IMR-90 (cell line): Measurements from ENCODE around the gene GCN1. TPM values are rescaled to one million over a fixed set of nuclear protein-coding genes. Genes with fewer than 3 reads are reported as not detected.

ENCODE experiments used
- ATAC-seq: fragments of 200-7000 bp; cut with Tn5 transposase; 2 replicates; pipeline ENCODE4 v1.9.1; 2020; ENCODE audit warnings: low read depth, mild to moderate bottlenecking, moderate library complexity
- BruUV-seq: library from RNA; stranded (reverse); fragments of 400-500 nt; replicated peaks from 2 replicates; lab custom pipeline; 2021; lab: Mats Ljungman, UMichigan
- CTCF ChIA-PET: fragments of 300-600 bp; formaldehyde crosslinking; extraction: SDS; loops from one replicate; lab custom pipeline; 2021; ENCODE audit warnings: antibody characterized with exemption; lab: Yijun Ruan, JAX
- POLR2A ChIA-PET: fragments of 300-600 bp; sonication (Branson Sonifier 250); formaldehyde crosslinking; loops from one replicate; lab custom pipeline; 2022; ENCODE audit warnings: antibody characterized with exemption; ENCODE audit not compliant: unreplicated experiment; lab: Charles Lee
- DNase-seq: peaks from one replicate; pipeline ENCODE4 v3.0.0; 2013
- H2AFZ ChIP-seq: replicated peaks from 2 replicates; pipeline ENCODE3; 2013; ENCODE audit warnings: low read length, mild to moderate bottlenecking; ENCODE audit not compliant: poor library complexity
- H2AK5ac ChIP-seq: 2 replicates; pipeline ENCODE4 v1.6.1; 2013; ENCODE audit warnings: low read depth, low read length, inconsistent platforms
- H2AK9ac ChIP-seq: replicated peaks from 2 replicates; pipeline ENCODE3; 2013; ENCODE audit warnings: mild to moderate bottlenecking, low read depth, low read length, moderate library complexity; ENCODE audit not compliant: poor library complexity
- H2BK120ac ChIP-seq: 2 replicates; pipeline ENCODE4 v1.6.1; 2013; ENCODE audit warnings: low read depth, low read length, inconsistent platforms
- H2BK15ac ChIP-seq: 3 replicates; pipeline ENCODE4 v1.6.1; 2013; ENCODE audit warnings: low read depth, low read length, inconsistent platforms
- H2BK20ac ChIP-seq: 2 replicates; pipeline ENCODE4 v1.6.1; 2013; ENCODE audit warnings: low read depth, mild to moderate bottlenecking, inconsistent platforms, low read length, moderate library complexity
- H2BK5ac ChIP-seq: 2 replicates; pipeline ENCODE4 v1.6.1; 2013; ENCODE audit warnings: mild to moderate bottlenecking, low read depth, low read length, inconsistent platforms; ENCODE audit not compliant: poor library complexity, severe bottlenecking
- H3K14ac ChIP-seq: replicated peaks from 2 replicates; pipeline ENCODE4 v1.6.1; 2013; ENCODE audit warnings: low read depth, low read length, inconsistent platforms
- H3K18ac ChIP-seq: 2 replicates; pipeline ENCODE4 v1.6.1; 2013; ENCODE audit warnings: low read depth, low read length, control low read depth
- H3K23ac ChIP-seq: 2 replicates; pipeline ENCODE4 v1.6.1; 2013; ENCODE audit warnings: low read depth, low read length, inconsistent platforms
- H3K27ac ChIP-seq: 2 replicates; pipeline ENCODE4 v1.5.1; 2013; ENCODE audit warnings: mild to moderate bottlenecking, control low read depth, low read length; ENCODE audit not compliant: insufficient read depth
- H3K27me3 ChIP-seq: 2 replicates; pipeline ENCODE4 v1.6.1; 2013; ENCODE audit warnings: low read length; ENCODE audit not compliant: control insufficient read depth, insufficient read depth
- H3K36me3 ChIP-seq: 2 replicates; pipeline ENCODE4 v1.6.1; 2013; ENCODE audit warnings: low read length, mixed read lengths; ENCODE audit not compliant: control insufficient read depth, insufficient read depth
- H3K4ac ChIP-seq: 2 replicates; pipeline ENCODE4 v1.6.1; 2013; ENCODE audit warnings: low read depth, low read length, inconsistent platforms
- H3K4me1 ChIP-seq: 2 replicates; pipeline ENCODE4 v1.6.1; 2013; ENCODE audit warnings: low read length, mixed read lengths; ENCODE audit not compliant: control insufficient read depth, insufficient read depth
- H3K4me2 ChIP-seq: 2 replicates; pipeline ENCODE4 v1.6.1; 2013; ENCODE audit warnings: low read depth, mild to moderate bottlenecking, control low read depth, low read length, moderate library complexity
- H3K4me3 ChIP-seq: 2 replicates; pipeline ENCODE4 v1.5.1; 2013; ENCODE audit warnings: low read depth, mild to moderate bottlenecking, control low read depth, low read length, moderate library complexity; ENCODE audit not compliant: insufficient read depth
- H3K56ac ChIP-seq: 2 replicates; pipeline ENCODE4 v1.6.1; 2013; ENCODE audit warnings: low read length, inconsistent platforms; ENCODE audit not compliant: insufficient read depth; ENCODE audit errors: extremely low read depth
- H3K79me1 ChIP-seq, 2 experiments: 2 replicates each; pipeline ENCODE4 v1.6.1; 2013; ENCODE audit warnings: low read length in 2 of 2, inconsistent platforms in 1 of 2, low read depth in 1 of 2
- H3K9ac ChIP-seq: 2 replicates; pipeline ENCODE4 v1.6.1; 2013; ENCODE audit warnings: low read depth, low read length, control low read depth
- H3K9me1 ChIP-seq: 2 replicates; pipeline ENCODE4 v1.6.1; 2013; ENCODE audit warnings: low read length, inconsistent platforms; ENCODE audit not compliant: insufficient read depth
- H3K9me3 ChIP-seq: 2 replicates; pipeline ENCODE4 v1.6.1; 2013; ENCODE audit warnings: low read length; ENCODE audit not compliant: control insufficient read depth, insufficient read depth
- H4K20me1 ChIP-seq: 2 replicates; pipeline ENCODE4 v1.6.1; 2013; ENCODE audit warnings: low read length, inconsistent platforms; ENCODE audit not compliant: insufficient read depth
- H4K5ac ChIP-seq: 2 replicates; pipeline ENCODE4 v1.6.1; 2013; ENCODE audit warnings: mild to moderate bottlenecking, low read depth, low read length, control low read depth
- H4K8ac ChIP-seq, 2 experiments: 2 replicates each; pipeline ENCODE4 v1.6.1; 2013; ENCODE audit warnings: low read depth in 2 of 2, low read length in 2 of 2, control low read depth in 1 of 2, inconsistent platforms in 1 of 2
- H4K91ac ChIP-seq: 2 replicates; pipeline ENCODE4 v1.6.1; 2013; ENCODE audit warnings: low read depth, low read length, inconsistent platforms; ENCODE audit not compliant: insufficient read depth
- BHLHE40 ChIP-seq: fragments of 150-350 bp; IDR thresholded peaks from 2 replicates; pipeline ENCODE4 v1.6.1; 2016; ENCODE audit warnings: mild to moderate bottlenecking, low read depth, low read length
- CEBPB ChIP-seq: IDR thresholded peaks from 2 replicates; pipeline ENCODE4 v1.6.1; 2012; ENCODE audit warnings: low read depth, low read length, improper control_type of control experiment
- CHD1 ChIP-seq: IDR thresholded peaks from 2 replicates; pipeline ENCODE4 v1.6.1; 2012; ENCODE audit warnings: low read depth, low read length, improper control_type of control experiment
- MAZ ChIP-seq: IDR thresholded peaks from 2 replicates; pipeline ENCODE4 v1.6.1; 2012; ENCODE audit warnings: low read depth, mild to moderate bottlenecking, low read length, improper control_type of control experiment, moderate library complexity, borderline replicate concordance
- NFE2L2 ChIP-seq: fragments of 150-350 bp; IDR thresholded peaks from 2 replicates; pipeline ENCODE4 v1.6.1; 2016; ENCODE audit warnings: low read depth, mild to moderate bottlenecking, low read length
- POLR2A ChIP-seq: IDR thresholded peaks from 2 replicates; pipeline ENCODE4 v1.6.1; 2012; ENCODE audit warnings: mild to moderate bottlenecking, low read depth, low read length
- RAD21 ChIP-seq: IDR thresholded peaks from 2 replicates; pipeline ENCODE4 v1.6.1; 2012; ENCODE audit warnings: low read length, improper control_type of control experiment
- RCOR1 ChIP-seq: IDR thresholded peaks from 2 replicates; pipeline ENCODE4 v1.6.1; 2012; ENCODE audit warnings: mild to moderate bottlenecking, low read length, improper control_type of control experiment; ENCODE audit not compliant: insufficient replicate concordance
- RFX5 ChIP-seq: IDR thresholded peaks from 2 replicates; pipeline ENCODE4 v1.8.0; 2012; ENCODE audit warnings: low read depth, mild to moderate bottlenecking, low read length, moderate library complexity
- SMC3 ChIP-seq: fragments of 150-350 bp; IDR thresholded peaks from 2 replicates; pipeline ENCODE4 v1.6.1; 2016; ENCODE audit warnings: low read depth, mild to moderate bottlenecking, antibody characterized with exemption, low read length, moderate library complexity
- USF2 ChIP-seq: fragments of 150-350 bp; IDR thresholded peaks from 2 replicates; pipeline ENCODE4 v1.6.1; 2017; ENCODE audit warnings: mild to moderate bottlenecking, antibody characterized with exemption, low read length, low read depth
- WGBS, 2 experiments: methylation state at CpG; one replicate each; pipeline versions ENCODE4 v1.1.5 to v1.1.7; 2013; ENCODE audit warnings: missing lambda C conversion rate in 2 of 2; ENCODE audit not compliant: insufficient read length in 1 of 2; ENCODE audit errors: extremely low coverage in 2 of 2; 5-methylcytosine and 5-hydroxymethylcytosine counted together
- dilution Hi-C: fragments of 300-500 bp; cut with HindIII; formaldehyde crosslinking; loops from one replicate; pipeline ENCODE4 v1.14.3; 2018; ENCODE audit warnings: low sequenced_read_pairs; ENCODE audit not compliant: unreplicated experiment
- in situ Hi-C: fragments of 300-500 bp; cut with MboI; formaldehyde crosslinking; loops from 3 replicates; pipeline ENCODE4 v1.14.3; 2019; ENCODE audit warnings: low sequenced_read_pairs, inconsistent platforms, mixed read lengths
- intact Hi-C: fragments of 100-400 bp; cut with micrococcal nuclease; formaldehyde crosslinking; loops from 2 replicates; pipeline ENCODE4 v1.10.0; 2022
- polyA plus RNA-seq, 3 experiments: library from polyadenylated mRNA; depleted of rRNA; stranded (reverse); fragments of >200 nt; gene quantifications; 2 replicates each; pipeline ENCODE4 v1.2.3, GENCODE V29; 2012; ENCODE audit warnings: low replicate concordance in 1 of 3
- total RNA-seq: library from RNA; depleted of rRNA; stranded (reverse); fragments of >200 nt; gene quantifications from 2 replicates; pipeline ENCODE4 v1.2.3, GENCODE V29; 2012
- TF ChIP-seq, protein P1 (sequence below): fragments of 150-350 bp; IDR thresholded peaks from 2 replicates; pipeline ENCODE4 v1.6.1; 2016; ENCODE audit warnings: low read depth, mild to moderate bottlenecking, low read length, moderate library complexity, borderline replicate concordance

GCN1 gene
- total and polyA plus RNA-seq, 2 of the 4 experiments (the other 2 are of a cell fraction) = 57.8 to 77.6 TPM

DNA sequence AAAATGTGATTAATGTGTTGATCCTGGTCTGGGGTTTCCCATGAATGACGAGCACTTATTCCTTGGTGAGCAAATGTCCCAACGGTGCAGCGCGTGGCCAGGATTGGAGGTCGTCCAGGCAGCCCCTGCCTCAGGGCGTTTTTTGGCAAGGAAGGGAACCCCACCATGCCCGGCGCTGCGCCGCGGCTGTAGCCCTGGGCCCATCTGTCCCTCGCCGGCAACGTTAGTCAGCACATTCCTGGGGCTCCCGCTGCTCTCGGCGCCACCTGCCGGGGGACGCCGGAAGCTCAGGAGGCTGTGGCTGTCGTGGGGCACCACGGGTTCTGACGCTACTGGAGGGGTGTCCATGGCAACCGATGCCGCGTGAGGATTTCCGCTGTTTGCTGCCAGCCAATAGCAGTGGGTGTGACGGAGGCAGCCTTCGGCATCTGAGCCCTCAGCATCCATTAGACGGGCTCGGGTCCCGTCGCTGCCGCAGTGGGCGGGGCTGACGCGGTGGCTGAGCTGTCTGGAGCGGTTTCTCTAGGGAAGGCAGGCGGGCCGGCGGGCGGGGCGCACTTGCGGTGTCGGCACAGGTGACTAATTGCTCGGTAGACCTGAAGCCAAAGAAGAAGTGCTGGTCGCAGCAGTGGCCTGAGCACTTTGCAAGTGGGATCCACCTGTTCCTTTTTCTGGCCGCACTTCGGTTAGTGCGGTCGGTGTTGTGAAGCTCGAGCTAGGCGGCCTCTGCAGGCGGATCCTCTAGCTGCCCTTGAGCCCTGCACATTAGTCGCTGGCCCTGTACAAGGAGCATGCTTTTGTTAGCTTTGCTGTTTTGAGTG, 107.5 kb downstream of the GCN1 start:
- Histone ChIP-seq H3K9ac (peak overlapping the region; percentile 70), H2BK5ac (peak overlapping the region; percentile 59), H3K4me3 (peak overlapping the region; percentile 50), H3K4ac (peak overlapping the region; percentile 93), H2AK5ac (no peak overlapping the region), H3K56ac (peak overlapping the region; percentile 50; the same call in 1 of the 2 replicates), H2AK9ac (peak overlapping the region; percentile 93), H3K9me3 (no peaks in the 10 kb centered on the region), H3K14ac (peak overlapping the region; percentile 96), H3K23ac (peak overlapping the region; percentile 97), H2BK15ac (peak overlapping the region; percentile 63; the same call in 1 of the 3 replicates), H3K4me2 (peak overlapping the region; percentile 94), H4K20me1 (peaks cover 9% of the 10 kb centered on the region; the same call in 1 of the 2 replicates), H2BK120ac (peak overlapping the region; percentile 95), H4K8ac (peak overlapping the region; percentile 64 to 95; a peak in 3 of 4 replicates), H4K91ac (peak overlapping the region; percentile 95), H3K9me1 (0 out of 2 replicates have a peak, but pooled peaks cover 6% of the 10 kb centered on the region), H3K27me3 (no peaks in the 10 kb centered on the region), H3K79me1 (peaks cover 0 to 3% of the 10 kb centered on the region in 2 experiments; a peak in 1 of 4 replicates), H3K18ac (peak overlapping the region; percentile 87), H3K4me1 (no peaks in the 10 kb centered on the region; the same call in 1 of the 2 replicates), H4K5ac (peak overlapping the region; percentile 45), H3K27ac (peak overlapping the region; percentile 62), H2BK20ac (peak overlapping the region; percentile 79; the same call in 1 of the 2 replicates), H2AFZ (peak overlapping the region; percentile 99), H3K36me3 (peaks cover 5% of the 10 kb centered on the region; the same call in 1 of the 2 replicates)
- CTCF ChIA-PET = interaction anchor here (0.6 to 1.2 kb wide), 8 partner anchors 9 to 1654 kb away, joined by 3 to 4 read pairs (median 3); no protein-coding TSS in a partner anchor
- peak; percentile 96 for ATAC-seq
- in situ Hi-C loops (no loop called here), dilution Hi-C loops (no loop called here), intact Hi-C loops (loop anchor here (2.0 kb wide), 1 partner anchor 98 kb away; the partner anchor contains the start of gene BICDL1)
- 1% methylated on average over 28 of the region's 55 CpGs; no CpG with 5 or more reads in 1 of the 2 experiments for WGBS, 2 experiments
- POLR2A ChIA-PET = no interaction called here
- DNase-seq = peak; percentile 99
- BruUV-seq = no TSS peak
- peak; percentile 61 for TF ChIP-seq SMC3
- TF ChIP-seq, protein P1, sequence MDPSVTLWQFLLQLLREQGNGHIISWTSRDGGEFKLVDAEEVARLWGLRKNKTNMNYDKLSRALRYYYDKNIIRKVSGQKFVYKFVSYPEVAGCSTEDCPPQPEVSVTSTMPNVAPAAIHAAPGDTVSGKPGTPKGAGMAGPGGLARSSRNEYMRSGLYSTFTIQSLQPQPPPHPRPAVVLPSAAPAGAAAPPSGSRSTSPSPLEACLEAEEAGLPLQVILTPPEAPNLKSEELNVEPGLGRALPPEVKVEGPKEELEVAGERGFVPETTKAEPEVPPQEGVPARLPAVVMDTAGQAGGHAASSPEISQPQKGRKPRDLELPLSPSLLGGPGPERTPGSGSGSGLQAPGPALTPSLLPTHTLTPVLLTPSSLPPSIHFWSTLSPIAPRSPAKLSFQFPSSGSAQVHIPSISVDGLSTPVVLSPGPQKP = no peak
- no peak; the same call in 1 of the 2 replicates for TF ChIP-seq BHLHE40
- TF ChIP-seq MAZ = peak; percentile 53; the same call in 1 of the 2 replicates
- peak; percentile 70 for TF ChIP-seq RCOR1
- peak; percentile 68; the same call in 1 of the 2 replicates for TF ChIP-seq RFX5
- peak; percentile 36; the same call in 1 of the 2 replicates for TF ChIP-seq POLR2A
- peak; percentile 63 for TF ChIP-seq RAD21
- TF ChIP-seq USF2 = peak; percentile 86
- no peak for TF ChIP-seq CHD1
- TF ChIP-seq CEBPB = no peak
- peak; percentile 95 for TF ChIP-seq NFE2L2
